HepG2 (cell line): Measurements from ENCODE around the gene GRM8. TPM values are rescaled to one million over a fixed set of nuclear protein-coding genes. Genes with fewer than 3 reads are reported as not detected.

Source experiments
- ATAC-seq: fragments of 200-7000 bp; cut with Tn5 transposase; 3 replicates; pipeline ENCODE4 v1.9.1; 2020; ENCODE audit warnings: mild to moderate bottlenecking, moderate library complexity
- BruUV-seq: library from RNA; stranded (reverse); fragments of 400-500 nt; replicated peaks from 2 replicates; lab custom pipeline; 2021; lab: Mats Ljungman, UMichigan
- CTCF ChIA-PET: fragments of 300-600 bp; formaldehyde crosslinking; extraction: SDS; loops from one replicate; lab custom pipeline; 2021; ENCODE audit warnings: low total read pairs, inconsistent platforms, low intra/inter-chr PET ratio; lab: Yijun Ruan, JAX
- POLR2A ChIA-PET: fragments of 350-600 bp; sonication (Branson Sonifier 250); formaldehyde crosslinking; loops from one replicate; lab custom pipeline; 2020; ENCODE audit warnings: antibody characterized with exemption, inconsistent platforms; lab: Yijun Ruan, JAX
- DNase-seq: peaks from one replicate; pipeline ENCODE4 v3.0.0-alpha.2; 2015; ENCODE audit warnings: low spot score
- FAIRE-seq: peaks from 3 replicates; lab custom pipeline; 2011; peaks lifted over from hg19 to GRCh38; lab: Jason Lieb, UNC
- H2AFZ ChIP-seq: one replicate; pipeline ENCODE4 v1.6.1; 2011; ENCODE audit warnings: low read length, inconsistent platforms
- H3K27ac ChIP-seq: fragments of 300-600 bp; 3 replicates; pipeline ENCODE4 v1.8.0; 2011; ENCODE audit warnings: mixed run types, mild to moderate bottlenecking, mixed read lengths, low read length, inconsistent platforms; ENCODE audit not compliant: insufficient read depth; ENCODE audit errors: extremely low read length
- H3K27me3 ChIP-seq, 2 experiments: fragments of 200-600 bp in 1 of 2; 2 replicates in 1 of 2; 3 replicates in 1 of 2; pipeline versions ENCODE4 v1.6.0 to v1.8.0; 2011; ENCODE audit warnings: low read length in 2 of 2, mild to moderate bottlenecking in 2 of 2, moderate library complexity in 2 of 2, inconsistent platforms in 1 of 2; ENCODE audit not compliant: insufficient read depth in 2 of 2, control insufficient read depth in 1 of 2
- H3K36me3 ChIP-seq, 2 experiments: fragments of 200-600 bp in 1 of 2; replicated peaks in 1 of 2; 2 replicates in 1 of 2; 3 replicates in 1 of 2; pipeline versions ENCODE4 v1.5.1 to v1.8.0; 2011; ENCODE audit warnings: low read length in 2 of 2, inconsistent platforms in 1 of 2; ENCODE audit not compliant: insufficient read depth in 2 of 2, control insufficient read depth in 1 of 2
- H3K4me1 ChIP-seq: 2 replicates; pipeline ENCODE4 v1.5.1; 2012; ENCODE audit warnings: low read length, inconsistent platforms; ENCODE audit not compliant: insufficient read depth
- H3K4me2 ChIP-seq: 2 replicates; pipeline ENCODE4 v1.6.0; 2011; ENCODE audit warnings: low read depth, low read length, inconsistent platforms
- H3K4me3 ChIP-seq, 3 experiments: fragments of 200-600 bp in 1 of 3; sonication (generic), shearing (Covaris generic) in 1 of 3; replicated peaks in 1 of 3; 2 replicates each; pipeline ENCODE4 v1.5.1; 2011 to 2016; ENCODE audit warnings: low read length in 3 of 3, inconsistent platforms in 2 of 3, low read depth in 2 of 3, mild to moderate bottlenecking in 2 of 3, control low read depth in 1 of 3, mixed read lengths in 1 of 3; ENCODE audit not compliant: insufficient read depth in 1 of 3
- H3K79me2 ChIP-seq: one replicate; pipeline ENCODE4 v1.6.1; 2011; ENCODE audit warnings: low read length, inconsistent platforms; ENCODE audit not compliant: insufficient read depth
- H3K9ac ChIP-seq: 2 replicates; pipeline ENCODE4 v1.6.0; 2011; ENCODE audit warnings: mild to moderate bottlenecking, low read depth, low read length, inconsistent platforms; ENCODE audit not compliant: insufficient read depth
- H3K9me3 ChIP-seq: 2 replicates; pipeline ENCODE4 v1.5.1; 2012; ENCODE audit warnings: mild to moderate bottlenecking, low read length
- H4K20me1 ChIP-seq: 2 replicates; pipeline ENCODE4 v1.6.0; 2011; ENCODE audit warnings: inconsistent platforms, mild to moderate bottlenecking, low read length, moderate library complexity; ENCODE audit not compliant: insufficient read depth
- BCL6 ChIP-seq: IDR thresholded peaks from 2 replicates; pipeline ENCODE4 v1.6.1; 2016; ENCODE audit warnings: missing genetic modification reagents, missing compliant biosample characterization
- HMGXB3 ChIP-seq: sonication (generic); formaldehyde crosslinking; IDR thresholded peaks from 2 replicates; pipeline ENCODE4 v1.4.0; 2020; ENCODE audit warnings: missing genetic modification reagents, borderline replicate concordance
- RARG ChIP-seq: sonication (generic); formaldehyde crosslinking; IDR thresholded peaks from 2 replicates; pipeline ENCODE4 v1.4.0; 2020; ENCODE audit warnings: low read depth, mild to moderate bottlenecking, missing genetic modification reagents
- SP140L ChIP-seq: sonication (generic); formaldehyde crosslinking; IDR thresholded peaks from 2 replicates; pipeline ENCODE4 v1.4.0; 2020; ENCODE audit warnings: missing genetic modification reagents, borderline replicate concordance
- TEAD2 ChIP-seq: sonication (generic); formaldehyde crosslinking; IDR thresholded peaks from 2 replicates; pipeline ENCODE4 v1.9.0; 2021; ENCODE audit warnings: missing genetic modification reagents
- ZFP37 ChIP-seq: sonication (generic); formaldehyde crosslinking; IDR thresholded peaks from 2 replicates; pipeline ENCODE4 v1.4.0; 2020; ENCODE audit warnings: missing genetic modification reagents, borderline replicate concordance
- ZNF660 ChIP-seq: sonication (generic); formaldehyde crosslinking; IDR thresholded peaks from 2 replicates; pipeline ENCODE4 v1.5.1; 2020; ENCODE audit warnings: mild to moderate bottlenecking, low read depth, missing genetic modification reagents, borderline replicate concordance
- ZNF710 ChIP-seq: sonication (generic); formaldehyde crosslinking; IDR thresholded peaks from 2 replicates; pipeline ENCODE4 v1.5.0; 2020; ENCODE audit warnings: mild to moderate bottlenecking, missing genetic modification reagents, borderline replicate concordance
- ZNF850 ChIP-seq: sonication (generic); formaldehyde crosslinking; conservative IDR thresholded peaks from 2 replicates; pipeline ENCODE4 v1.9.0; 2021; ENCODE audit warnings: mild to moderate bottlenecking, missing genetic modification reagents
- WGBS: methylation state at CpG from one replicate; pipeline ENCODE4 v1.1.6; 2017; ENCODE audit warnings: low lambda C conversion rate; 5-methylcytosine and 5-hydroxymethylcytosine counted together
- in situ Hi-C: cut with HindIII; loops from 2 replicates; pipeline ENCODE4 v1.10.0; 2017; ENCODE audit warnings: low pct_unique_long_range_greater_than_20kb; ENCODE audit not compliant: extremely low pct_ligation_motif_present
- intact Hi-C: fragments of 100-400 bp; cut with micrococcal nuclease; formaldehyde crosslinking; loops from one replicate; pipeline ENCODE4 v1.10.0; 2022; ENCODE audit not compliant: unreplicated experiment
- polyA plus RNA-seq, 8 experiments: library from polyadenylated mRNA; depleted of rRNA in 3 of 8; stranded (reverse) in 7 of 8; unstranded in 1 of 8; fragments of >200 nt; fragmentation: Illumina TruSeq in 4 of 8; extraction: Trizol in 4 of 8; gene quantifications; 2 replicates each; pipeline versions ENCODE4 v1.2.1 to v1.2.3, GENCODE V29; 2011 to 2016; ENCODE audit warnings: low read depth in 4 of 8, missing spikeins in 1 of 8, mixed read lengths in 1 of 8; ENCODE audit not compliant: insufficient read depth in 1 of 8
- total RNA-seq, 5 experiments: library from RNA; depleted of rRNA; stranded (reverse); fragments of >200 nt; fragmentation: Illumina TruSeq; extraction: Trizol; gene quantifications; 2 replicates each; pipeline ENCODE4 v1.2.3, GENCODE V29; 2016; ENCODE audit warnings: low read depth in 1 of 5
- TF ChIP-seq, protein P1 (sequence below): sonication (generic); formaldehyde crosslinking; IDR thresholded peaks from 2 replicates; pipeline ENCODE4 v1.4.0; 2020; ENCODE audit warnings: mild to moderate bottlenecking, low read depth, missing genetic modification reagents
- TF ChIP-seq, protein P2 (sequence below): sonication (generic); formaldehyde crosslinking; IDR thresholded peaks from 2 replicates; pipeline ENCODE4 v1.8.0; 2022; ENCODE audit warnings: mild to moderate bottlenecking, missing genetic modification reagents, borderline replicate concordance

Gene GRM8
- total and polyA plus RNA-seq, 2 of the 13 experiments (the other 11 are each of a cell fraction or from before 2014, with no cell fraction given), result not detected

GRCh38 chr7:126450269-126450671 is 802.5 kb downstream of the GRM8 start (continued):
- no peak for TF ChIP-seq ZNF710 (CRISPR knock-in tag)
- TF ChIP-seq, all 625 proteins: peak for 0

DNA sequence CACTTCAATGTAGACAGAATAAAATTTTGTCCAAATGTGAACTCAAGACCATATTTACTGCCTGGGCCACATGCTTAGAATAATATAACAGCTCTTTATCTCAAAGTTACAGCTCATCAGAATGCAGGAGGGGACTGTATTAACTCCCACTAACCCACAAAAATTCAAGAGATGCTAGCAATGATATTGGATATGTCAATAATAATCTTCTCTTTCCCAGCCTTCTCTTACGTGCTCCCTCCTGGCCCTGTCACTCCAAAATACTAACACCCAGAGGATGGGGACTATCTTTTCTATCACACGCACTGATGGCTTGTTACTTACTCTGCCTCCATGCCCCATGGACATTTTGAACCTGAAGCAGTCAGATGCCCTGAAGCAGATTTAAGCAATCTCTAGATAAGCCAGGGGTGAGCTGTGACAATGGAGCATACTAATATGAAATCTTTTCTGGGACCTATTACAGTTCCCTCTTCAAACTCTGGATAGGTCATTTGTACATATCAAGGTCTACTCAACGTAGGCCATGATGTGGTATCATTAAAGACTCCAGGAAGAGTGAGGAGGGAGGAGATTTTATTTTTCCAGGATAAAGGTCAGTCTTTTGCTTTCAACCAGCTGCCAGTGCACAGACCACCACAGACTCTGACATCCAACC is 803.0 kb downstream of the GRM8 start:
- WGBS, result 30% methylated on average over 3 of the region's 3 CpGs
- no TSS peak for BruUV-seq
- H3K36me3 ChIP-seq, result no peaks in the 10 kb centered on the region
- ChIA-PET CTCF (no interaction called here), POLR2A (no interaction called here)
- no peak for DNase-seq
- ATAC-seq, result no peak
- H3K9ac ChIP-seq, result no peak overlapping the region
- H3K27ac ChIP-seq, result no peak overlapping the region
- in situ Hi-C loops (no loop called here), intact Hi-C loops (no loop called here)
- H4K20me1 ChIP-seq, result no peaks in the 10 kb centered on the region
- no peak overlapping the region for H3K4me2 ChIP-seq
- no peaks in the 10 kb centered on the region for H3K4me1 ChIP-seq
- no peak for FAIRE-seq
- no peaks in the 10 kb centered on the region for H3K79me2 ChIP-seq
- no peak overlapping the region for H2AFZ ChIP-seq
- no peaks in the 10 kb centered on the region for H3K27me3 ChIP-seq
- H3K4me3 ChIP-seq, result no peak overlapping the region
- H3K9me3 ChIP-seq, result peaks cover 89% of the 10 kb centered on the region
- no peak for TF ChIP-seq ZNF660
- no peak for TF ChIP-seq SP140L (CRISPR knock-in tag)
- no peak for TF ChIP-seq RARG (CRISPR knock-in tag)
- no peak for TF ChIP-seq BCL6 (CRISPR knock-in tag)
- TF ChIP-seq ZNF850 (CRISPR knock-in tag), result no peak
- TF ChIP-seq, protein P1, sequence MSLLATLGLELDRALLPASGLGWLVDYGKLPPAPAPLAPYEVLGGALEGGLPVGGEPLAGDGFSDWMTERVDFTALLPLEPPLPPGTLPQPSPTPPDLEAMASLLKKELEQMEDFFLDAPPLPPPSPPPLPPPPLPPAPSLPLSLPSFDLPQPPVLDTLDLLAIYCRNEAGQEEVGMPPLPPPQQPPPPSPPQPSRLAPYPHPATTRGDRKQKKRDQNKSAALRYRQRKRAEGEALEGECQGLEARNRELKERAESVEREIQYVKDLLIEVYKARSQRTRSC, result no peak
- no peak for TF ChIP-seq TEAD2 (CRISPR knock-in tag)
- no peak for TF ChIP-seq HMGXB3 (CRISPR knock-in tag)
- no peak for TF ChIP-seq ZFP37 (CRISPR knock-in tag)
- TF ChIP-seq, protein P2, sequence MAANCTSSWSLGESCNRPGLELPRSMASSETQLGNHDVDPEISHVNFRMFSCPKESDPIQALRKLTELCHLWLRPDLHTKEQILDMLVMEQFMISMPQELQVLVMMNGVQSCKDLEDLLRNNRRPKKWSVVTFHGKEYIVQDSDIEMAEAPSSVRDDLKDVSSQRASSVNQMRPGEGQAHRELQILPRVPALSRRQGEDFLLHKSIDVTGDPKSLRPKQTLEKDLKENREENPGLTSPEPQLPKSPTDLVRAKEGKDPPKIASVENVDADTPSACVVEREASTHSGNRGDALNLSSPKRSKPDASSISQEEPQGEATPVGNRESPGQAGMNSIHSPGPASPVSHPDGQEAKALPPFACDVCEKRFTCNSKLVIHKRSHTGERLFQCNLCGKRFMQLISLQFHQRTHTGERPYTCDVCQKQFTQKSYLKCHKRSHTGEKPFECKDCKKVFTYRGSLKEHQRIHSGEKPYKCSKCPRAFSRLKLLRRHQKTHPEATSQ (CRISPR knock-in tag), result no peak
